ENCODE data around the gene ZBTB49.

The ZBTB49 gene

GRCh38 chr4:4308800-4309441 is 18.9 kb downstream of the ZBTB49 start:
- DNase-seq (ENCODE audit: low spot score), result no peak
- TF ChIP-seq, protein P1, sequence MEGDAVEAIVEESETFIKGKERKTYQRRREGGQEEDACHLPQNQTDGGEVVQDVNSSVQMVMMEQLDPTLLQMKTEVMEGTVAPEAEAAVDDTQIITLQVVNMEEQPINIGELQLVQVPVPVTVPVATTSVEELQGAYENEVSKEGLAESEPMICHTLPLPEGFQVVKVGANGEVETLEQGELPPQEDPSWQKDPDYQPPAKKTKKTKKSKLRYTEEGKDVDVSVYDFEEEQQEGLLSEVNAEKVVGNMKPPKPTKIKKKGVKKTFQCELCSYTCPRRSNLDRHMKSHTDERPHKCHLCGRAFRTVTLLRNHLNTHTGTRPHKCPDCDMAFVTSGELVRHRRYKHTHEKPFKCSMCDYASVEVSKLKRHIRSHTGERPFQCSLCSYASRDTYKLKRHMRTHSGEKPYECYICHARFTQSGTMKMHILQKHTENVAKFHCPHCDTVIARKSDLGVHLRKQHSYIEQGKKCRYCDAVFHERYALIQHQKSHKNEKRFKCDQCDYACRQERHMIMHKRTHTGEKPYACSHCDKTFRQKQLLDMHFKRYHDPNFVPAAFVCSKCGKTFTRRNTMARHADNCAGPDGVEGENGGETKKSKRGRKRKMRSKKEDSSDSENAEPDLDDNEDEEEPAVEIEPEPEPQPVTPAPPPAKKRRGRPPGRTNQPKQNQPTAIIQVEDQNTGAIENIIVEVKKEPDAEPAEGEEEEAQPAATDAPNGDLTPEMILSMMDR (IDR thresholded peaks at IDR 0.05; ENCODE audit: borderline replicate concordance, control extremely low read depth, extremely low read depth, insufficient read depth, missing control alignments), result no peak
- in situ Hi-C loops (cut with MboI; ENCODE audit: low sequenced_read_pairs, unreplicated experiment), result no loop called here

DNA sequence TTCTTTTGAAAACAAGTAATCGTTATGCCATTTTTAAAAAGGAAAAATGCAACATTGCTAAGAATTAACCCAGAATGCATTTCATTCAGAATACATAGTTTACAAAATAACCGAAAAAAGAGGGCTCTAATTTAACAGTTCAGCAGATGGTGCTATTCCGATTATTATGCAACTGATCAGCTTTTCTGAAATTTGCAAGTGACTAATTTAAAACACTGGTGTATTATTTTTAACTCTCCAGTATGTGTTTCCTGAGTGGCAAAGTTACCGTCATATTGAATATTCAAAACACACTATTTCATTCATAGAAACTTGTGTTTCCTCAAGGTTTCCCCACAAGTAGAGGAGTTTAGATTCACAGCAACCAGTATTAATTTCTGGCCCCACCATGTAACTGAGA is 21.1 kb downstream of the ZBTB49 start:
- TF ChIP-seq, protein P1 (IDR thresholded peaks at IDR 0.05; ENCODE audit: borderline replicate concordance, control extremely low read depth, extremely low read depth, insufficient read depth, missing control alignments), result no peak
- DNase-seq (ENCODE audit: low spot score), result no peak
- in situ Hi-C loops (cut with MboI; ENCODE audit: low sequenced_read_pairs, unreplicated experiment), result no loop called here

GRCh38 chr4:4315461-4316149 is 25.6 kb downstream of the ZBTB49 start:
- in situ Hi-C loops (cut with MboI; ENCODE audit: low sequenced_read_pairs, unreplicated experiment), result no loop called here
- no peak for DNase-seq (ENCODE audit: low spot score)
- TF ChIP-seq, protein P1 (IDR thresholded peaks at IDR 0.05; ENCODE audit: borderline replicate concordance, control extremely low read depth, extremely low read depth, insufficient read depth, missing control alignments), result no peak

DNA sequence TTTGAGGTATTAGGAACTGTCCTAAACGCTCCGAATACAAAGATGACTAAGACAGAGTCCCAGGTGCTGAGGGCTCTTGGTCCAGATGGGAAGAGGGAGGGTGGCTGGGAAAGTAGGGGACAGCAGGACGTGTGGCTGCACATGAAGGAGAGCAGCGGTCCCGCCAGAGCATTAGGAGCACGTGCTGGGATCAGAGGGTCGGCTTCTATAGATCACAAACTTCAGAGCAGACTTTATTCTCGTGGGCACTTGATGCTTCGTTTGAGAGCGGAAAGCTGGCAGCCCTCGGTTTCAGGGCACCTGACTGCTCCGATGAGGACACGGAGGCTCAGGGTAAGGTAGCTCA is 26.1 kb downstream of the ZBTB49 start:
- DNase-seq (ENCODE audit: low spot score), result no peak
- TF ChIP-seq, protein P1 (IDR thresholded peaks at IDR 0.05; ENCODE audit: borderline replicate concordance, control extremely low read depth, extremely low read depth, insufficient read depth, missing control alignments), result no peak
- in situ Hi-C loops (cut with MboI; ENCODE audit: low sequenced_read_pairs, unreplicated experiment), result no loop called here

GRCh38 chr4:4317496-4318232 is 27.6 kb downstream of the ZBTB49 start:
- DNase-seq (ENCODE audit: low spot score), result no peak
- in situ Hi-C loops (cut with MboI; ENCODE audit: low sequenced_read_pairs, unreplicated experiment), result no loop called here
- TF ChIP-seq, protein P1 (IDR thresholded peaks at IDR 0.05; ENCODE audit: borderline replicate concordance, control extremely low read depth, extremely low read depth, insufficient read depth, missing control alignments), result no peak

DNA sequence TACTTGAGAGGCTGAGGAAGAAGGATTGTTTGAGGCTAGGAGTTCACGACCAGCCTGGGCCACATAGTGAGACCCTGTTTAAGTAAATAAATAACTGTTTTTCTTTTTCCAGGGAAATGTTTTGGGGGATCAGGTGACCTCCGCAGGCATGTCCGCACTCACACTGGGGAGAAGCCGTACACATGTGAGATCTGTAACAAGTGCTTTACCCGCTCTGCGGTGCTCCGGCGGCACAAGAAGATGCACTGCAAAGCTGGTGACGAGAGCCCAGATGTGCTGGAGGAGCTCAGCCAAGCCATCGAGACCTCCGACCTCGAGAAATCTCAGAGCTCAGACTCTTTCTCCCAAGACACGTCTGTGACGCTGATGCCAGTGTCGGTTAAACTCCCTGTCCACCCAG is 30.5 kb downstream of the ZBTB49 start:
- in situ Hi-C loops (cut with MboI; ENCODE audit: low sequenced_read_pairs, unreplicated experiment), result no loop called here
- TF ChIP-seq, protein P1 (IDR thresholded peaks at IDR 0.05; ENCODE audit: borderline replicate concordance, control extremely low read depth, extremely low read depth, insufficient read depth, missing control alignments), result no peak

More for the DNA sequence above, 30.5 kb downstream of the ZBTB49 start:
- no peak for DNase-seq (ENCODE audit: low spot score)
